ENCODE measurements around the gene CHMP6.

- TF ChIP-seq EP300 (IDR thresholded peaks at IDR 0.05) (no peak), CTCF (IDR thresholded peaks at IDR 0.05) (no peak), POLR2A (IDR thresholded peaks at IDR 0.05) (no peak), POLR2AphosphoS5 (IDR thresholded peaks at IDR 0.05) (peak in 1 of 4 donors; percentile 12)
Measured at GRCh38 chr17:81039854-81040758, 48.5 kb downstream of the CHMP6 start.
